Memory B cell (primary cell): ENCODE results near the gene FSHB.
"Not testable (repeated sequence)": the region's sequence is repeated elsewhere in the genome, so short reads cannot be mapped to it uniquely, and the experiment has no call there.

ENCODE experiments used
- ATAC-seq: fragments of 150-1000 bp; cut with Tn5 transposase; 2 replicates; pipeline ENCODE4 v1.10.0; 2021; ENCODE audit warnings: low read depth, mild to moderate bottlenecking, moderate library complexity
- DNase-seq, 2 donors: peaks; one replicate each; pipeline ENCODE4 v3.0.0; 2022; ENCODE audit warnings: low spot score in 2 of 2
- H3K27ac Mint-ChIP-seq: one replicate; pipeline ENCODE4 v1.8.0; 2022; ENCODE audit warnings: mild to moderate bottlenecking, moderate library complexity, mixed read lengths
- H3K27me3 Mint-ChIP-seq: one replicate; pipeline ENCODE4 v1.8.0; 2022; ENCODE audit warnings: mixed read lengths
- H3K36me3 Mint-ChIP-seq: one replicate; pipeline ENCODE4 v1.8.0; 2022; ENCODE audit warnings: mild to moderate bottlenecking, mixed read lengths
- H3K4me1 Mint-ChIP-seq: one replicate; pipeline ENCODE4 v1.8.0; 2022; ENCODE audit warnings: mixed read lengths
- H3K4me3 Mint-ChIP-seq: one replicate; pipeline ENCODE4 v1.8.0; 2022; ENCODE audit warnings: mild to moderate bottlenecking, moderate library complexity, mixed read lengths
- H3K9me3 Mint-ChIP-seq: one replicate; pipeline ENCODE4 v1.8.0; 2022; ENCODE audit warnings: mixed read lengths

FSHB gene

DNA sequence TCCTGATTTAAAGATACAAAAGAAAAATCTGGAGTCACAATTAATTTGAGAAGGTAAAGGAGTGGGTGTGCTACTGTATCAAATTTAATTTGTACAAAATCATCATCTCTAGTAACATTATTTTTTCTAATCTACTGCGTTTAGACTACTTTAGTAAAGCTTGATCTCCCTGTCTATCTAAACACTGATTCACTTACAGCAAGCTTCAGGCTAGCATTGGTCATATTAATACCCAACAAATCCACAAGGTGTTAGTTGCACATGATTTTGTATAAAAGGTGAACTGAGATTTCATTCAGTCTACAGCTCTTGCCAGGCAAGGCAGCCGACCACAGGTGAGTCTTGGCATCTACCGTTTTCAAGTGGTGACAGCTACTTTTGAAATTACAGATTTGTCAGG is at the start of gene FSHB:
FSHB (plus strand) TSS at position 301 of the 400 bp plus-strand sequence. CDS start 889 bp downstream, outside the sequence.
- Mint-ChIP-seq H3K9me3 (peaks cover 8% of the 10 kb centered on the region), H3K27ac (no peak within 1 kb of the TSS), H3K36me3 (peaks cover 5% of the 10 kb centered on the region), H3K4me1 (no peaks in the 10 kb centered on the region), H3K27me3 (peaks cover 15% of the 10 kb centered on the region), H3K4me3 (no peak within 1 kb of the TSS)
- no peak for ATAC-seq
- DNase-seq, result no peak

DNA sequence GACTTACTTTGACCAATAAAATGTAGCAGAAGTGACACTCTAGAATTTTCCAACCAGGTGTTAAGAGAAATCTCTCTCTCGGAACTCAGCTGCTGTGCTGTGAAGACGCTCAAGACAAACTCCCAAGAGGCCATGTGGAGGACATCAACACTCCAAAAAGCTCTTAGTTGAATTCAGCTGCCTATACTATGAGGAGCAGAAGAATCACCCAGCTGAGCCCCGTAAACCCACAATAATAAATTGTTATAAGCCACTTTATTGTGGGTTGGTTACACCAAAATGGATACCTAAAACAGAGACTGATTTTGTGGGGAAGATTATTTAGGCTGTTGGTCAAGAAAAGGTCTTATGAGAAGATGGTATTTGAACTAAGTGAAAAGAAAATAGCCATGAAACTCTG is 44.1 kb upstream of the FSHB start:
- DNase-seq (no peak), ATAC-seq (no peak)
- Mint-ChIP-seq H3K36me3 (no peaks in the 10 kb centered on the region), H3K27me3 (peaks cover 2% of the 10 kb centered on the region), H3K27ac (no peak overlapping the region), H3K4me3 (no peak overlapping the region), H3K9me3 (peaks cover 6% of the 10 kb centered on the region), H3K4me1 (no peaks in the 10 kb centered on the region)

DNA sequence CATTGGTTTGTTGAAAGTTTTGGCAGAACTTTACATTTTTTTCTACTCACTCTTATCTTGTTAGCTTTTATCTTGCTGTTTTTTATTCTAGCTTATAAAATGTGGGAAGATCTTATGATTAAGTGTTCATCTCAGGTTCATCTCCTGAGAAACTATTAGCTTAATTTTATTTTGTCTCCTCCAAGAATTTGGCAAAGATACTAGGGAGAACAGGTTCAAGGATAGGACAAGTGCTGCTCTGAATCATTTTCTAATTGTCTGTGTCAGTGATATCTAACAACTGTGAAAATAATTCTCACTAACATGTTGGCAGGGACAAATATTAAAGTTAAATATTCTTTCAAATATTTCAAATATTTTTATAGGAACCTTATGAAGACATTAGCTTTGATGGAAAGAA is 38.2 kb upstream of the FSHB start:
- H3K27ac Mint-ChIP-seq, result no peak overlapping the region
- H3K4me3 Mint-ChIP-seq, result no peak overlapping the region
- H3K9me3 Mint-ChIP-seq, result no peaks in the 10 kb centered on the region
- peaks cover 2% of the 10 kb centered on the region for H3K27me3 Mint-ChIP-seq
- peaks cover 3% of the 10 kb centered on the region for H3K4me1 Mint-ChIP-seq
- DNase-seq (no peak), ATAC-seq (no peak)
- H3K36me3 Mint-ChIP-seq, result no peaks in the 10 kb centered on the region

DNA sequence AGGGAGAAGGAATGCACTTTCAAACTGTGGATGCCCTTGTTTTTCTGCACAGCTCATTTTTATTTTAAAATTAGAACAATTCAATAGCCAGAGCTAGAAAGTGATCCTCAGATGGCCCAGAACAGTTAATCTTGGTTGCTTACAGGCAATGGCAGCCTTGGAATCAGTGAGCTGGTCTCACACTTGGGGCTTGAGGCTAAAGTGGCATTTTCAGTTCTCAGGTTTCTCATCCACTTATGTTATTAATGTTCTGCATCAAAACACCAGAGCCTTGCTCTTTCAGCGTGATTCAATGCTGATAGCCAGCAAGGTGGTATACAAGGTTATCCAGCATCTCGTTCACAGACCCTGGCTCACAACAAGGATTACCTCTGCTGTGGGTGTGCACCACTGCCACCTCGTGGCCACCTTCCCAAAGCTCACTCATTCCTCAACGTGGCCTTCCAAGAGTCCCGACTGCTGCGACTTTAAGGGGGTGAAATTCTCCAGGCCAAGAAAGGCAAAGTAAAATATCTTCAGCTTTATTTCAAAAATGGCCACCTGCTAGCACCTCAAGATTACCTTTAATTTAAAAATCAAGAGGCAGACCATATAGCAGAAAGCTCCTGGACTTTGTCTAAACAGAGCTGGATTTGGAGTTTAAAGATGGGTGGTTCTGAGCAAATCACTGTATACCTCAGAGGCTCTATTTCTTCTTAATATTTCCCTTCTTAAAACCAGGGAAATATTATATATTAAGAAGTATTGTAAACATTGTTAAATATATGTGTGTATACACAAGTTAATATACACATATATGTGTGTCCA is 34.2 kb upstream of the FSHB start:
- peak; percentile 80 for ATAC-seq
- H3K4me1 Mint-ChIP-seq, result peaks cover 6% of the 10 kb centered on the region
- no peaks in the 10 kb centered on the region for H3K27me3 Mint-ChIP-seq
- peak; percentile 23 to 43 for DNase-seq
- no peak overlapping the region for H3K4me3 Mint-ChIP-seq
- no peaks in the 10 kb centered on the region for H3K9me3 Mint-ChIP-seq
- H3K36me3 Mint-ChIP-seq, result peaks cover 2% of the 10 kb centered on the region
- H3K27ac Mint-ChIP-seq, result no peak overlapping the region

DNA sequence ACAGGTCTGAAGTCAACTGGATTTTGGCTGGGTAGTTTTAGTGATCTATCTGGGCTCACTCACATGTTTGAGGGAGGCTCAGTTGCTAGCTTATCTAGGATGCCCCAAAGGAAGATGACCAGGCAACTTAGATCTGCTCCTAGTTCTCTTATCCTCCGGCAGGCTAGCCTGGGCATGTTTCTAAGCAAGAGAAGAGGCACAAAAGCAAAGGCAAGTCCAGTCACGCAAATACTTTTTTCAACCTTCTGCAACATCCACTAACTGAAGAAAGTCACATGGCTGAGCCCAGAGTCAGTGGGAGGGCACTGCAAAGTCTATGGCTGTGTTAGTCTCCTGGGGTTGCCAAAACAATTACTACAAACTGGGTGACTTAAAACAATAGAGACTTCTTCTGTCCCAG is 32.9 kb upstream of the FSHB start:
- H3K27ac Mint-ChIP-seq, result no peak overlapping the region
- H3K9me3 Mint-ChIP-seq, result no peaks in the 10 kb centered on the region
- no peaks in the 10 kb centered on the region for H3K27me3 Mint-ChIP-seq
- no peak overlapping the region for H3K4me3 Mint-ChIP-seq
- DNase-seq (no peak), ATAC-seq (no peak)
- peaks cover 2% of the 10 kb centered on the region for H3K36me3 Mint-ChIP-seq
- peaks cover 6% of the 10 kb centered on the region for H3K4me1 Mint-ChIP-seq

DNA sequence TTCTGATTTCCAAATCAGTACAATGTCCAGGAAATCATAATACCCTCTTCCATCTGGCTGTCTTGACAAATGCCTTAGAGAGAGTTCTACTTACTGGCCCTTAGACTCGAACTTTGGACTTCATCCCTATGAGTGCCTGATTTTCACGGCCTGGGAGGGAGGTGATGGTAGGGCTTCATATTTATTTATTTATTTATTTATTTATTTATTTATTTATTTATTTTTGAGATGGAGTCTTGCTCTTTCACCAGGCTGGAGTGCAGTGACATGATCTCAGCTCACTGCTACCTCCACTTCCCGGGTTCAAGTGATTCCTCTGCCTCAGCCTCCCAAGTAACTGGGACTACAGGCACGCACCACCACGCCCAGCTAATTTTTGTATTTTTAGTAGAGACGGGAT is 27.8 kb upstream of the FSHB start:
- not testable (repeated sequence) for H3K27ac Mint-ChIP-seq, ATAC-seq, H3K4me3 Mint-ChIP-seq, H3K9me3 Mint-ChIP-seq, H3K36me3 Mint-ChIP-seq, H3K27me3 Mint-ChIP-seq, DNase-seq
- peaks cover 22% of the 10 kb centered on the region for H3K4me1 Mint-ChIP-seq

DNA sequence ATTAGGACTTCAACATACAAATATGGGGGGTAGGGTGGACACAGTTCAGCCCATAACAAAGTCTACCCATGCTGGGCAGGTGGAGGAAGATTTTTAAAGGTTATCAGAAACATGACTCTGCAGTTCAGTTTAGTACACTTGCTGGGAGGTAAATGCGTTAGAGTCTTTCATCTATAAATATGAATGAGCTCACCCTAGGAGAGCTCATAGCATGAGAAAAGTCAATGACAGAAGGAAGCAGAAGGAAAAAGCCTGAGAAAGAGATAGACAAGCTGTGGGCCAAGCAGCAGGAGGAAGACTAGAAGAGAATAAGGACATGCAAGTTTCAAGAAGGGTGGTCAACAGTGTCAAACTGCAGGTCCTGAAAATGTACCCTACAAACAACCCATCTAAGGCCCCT is 27.0 kb upstream of the FSHB start:
- Mint-ChIP-seq H3K27me3 (no peaks in the 10 kb centered on the region), H3K9me3 (peaks cover 2% of the 10 kb centered on the region), H3K36me3 (peaks cover 2% of the 10 kb centered on the region), H3K4me3 (no peak overlapping the region), H3K4me1 (peaks cover 28% of the 10 kb centered on the region), H3K27ac (no peak overlapping the region)
- ATAC-seq, result no peak
- no peak for DNase-seq

DNA sequence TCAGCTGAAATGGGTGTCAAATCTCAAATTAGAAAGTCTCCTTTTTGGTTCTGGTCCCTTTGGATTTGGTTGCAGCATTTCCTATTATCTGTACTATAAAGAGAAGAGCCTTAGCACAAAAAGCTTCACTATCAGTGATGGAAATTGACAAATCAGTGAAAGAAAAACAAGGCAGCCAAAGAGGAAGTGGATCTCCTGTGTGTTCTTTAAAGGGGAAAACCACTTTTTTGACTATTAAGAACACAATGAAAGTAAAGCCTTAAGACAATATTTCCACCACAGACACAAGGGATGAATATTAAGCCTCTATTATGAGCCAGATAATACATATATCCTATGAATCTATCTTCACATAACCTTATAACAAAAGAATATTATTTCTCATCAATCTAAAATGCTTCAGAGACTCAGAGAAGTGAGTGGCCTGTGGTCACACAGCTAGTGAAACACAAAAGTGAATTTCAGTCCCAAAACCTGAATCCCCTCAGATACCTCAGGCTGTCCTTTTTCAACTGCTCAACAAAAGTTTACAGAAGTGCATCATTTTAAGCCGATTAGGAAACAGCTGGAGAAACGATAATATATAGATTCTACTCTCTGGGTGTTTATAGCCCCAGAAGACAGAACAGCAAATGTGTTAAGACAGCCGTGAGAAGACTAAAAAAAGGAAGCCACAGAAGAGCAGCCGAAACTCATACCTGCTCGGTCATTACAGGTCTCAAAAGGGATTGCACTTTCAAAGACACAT is 24.4 kb upstream of the FSHB start:
- H3K27ac Mint-ChIP-seq, result peak overlapping the region; percentile 90
- DNase-seq (no peak), ATAC-seq (peak; percentile 86)
- H3K9me3 Mint-ChIP-seq, result peaks cover 2% of the 10 kb centered on the region
- peak overlapping the region; percentile 43 for H3K4me3 Mint-ChIP-seq
- no peaks in the 10 kb centered on the region for H3K27me3 Mint-ChIP-seq
- H3K4me1 Mint-ChIP-seq, result peaks cover 27% of the 10 kb centered on the region
- H3K36me3 Mint-ChIP-seq, result no peaks in the 10 kb centered on the region

DNA sequence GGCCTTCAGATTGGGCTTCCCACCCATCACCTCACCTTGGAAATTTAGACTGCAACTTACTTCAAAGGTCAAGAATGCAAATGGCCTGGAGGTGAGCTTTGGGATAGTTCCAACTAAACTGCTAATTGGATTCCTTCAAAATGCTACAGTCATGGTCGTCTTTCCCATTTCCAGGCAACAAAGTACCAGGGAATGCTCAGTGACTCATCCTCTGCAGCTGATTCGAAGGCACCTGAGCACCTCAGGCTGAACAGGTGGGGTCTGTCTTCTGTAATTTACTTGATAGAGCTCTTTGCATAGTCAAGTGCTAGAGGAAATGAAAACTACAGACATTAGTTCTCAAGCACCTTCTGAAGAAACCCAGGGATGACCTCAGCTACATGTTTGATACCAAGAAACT is 20.5 kb upstream of the FSHB start:
- Mint-ChIP-seq H3K9me3 (peaks cover 2% of the 10 kb centered on the region), H3K4me3 (no peak overlapping the region), H3K36me3 (no peaks in the 10 kb centered on the region), H3K27ac (no peak overlapping the region), H3K27me3 (no peaks in the 10 kb centered on the region), H3K4me1 (peaks cover 21% of the 10 kb centered on the region)
- DNase-seq (no peak), ATAC-seq (no peak)

DNA sequence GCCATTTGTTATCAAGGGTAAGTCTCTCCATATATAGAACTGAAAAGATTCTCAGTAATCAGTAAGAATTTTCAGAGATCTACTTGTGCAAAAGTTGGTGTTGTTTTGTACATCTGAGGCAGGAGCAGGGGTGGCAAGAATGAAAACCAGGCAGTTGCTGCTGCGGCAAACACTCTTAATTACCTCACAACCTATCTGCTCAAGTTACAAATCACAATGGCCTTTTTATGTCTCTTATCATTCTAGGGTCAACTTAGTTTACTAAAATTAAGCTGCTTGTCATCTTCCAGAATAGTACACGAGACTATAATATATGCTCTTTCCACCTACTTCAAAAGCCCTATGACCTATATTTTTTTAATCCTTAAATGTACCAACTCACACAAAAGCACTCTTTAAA is 14.3 kb upstream of the FSHB start:
- Mint-ChIP-seq H3K27me3 (peaks cover 9% of the 10 kb centered on the region), H3K4me1 (peaks cover 2% of the 10 kb centered on the region), H3K4me3 (no peak overlapping the region), H3K36me3 (no peaks in the 10 kb centered on the region), H3K9me3 (no peaks in the 10 kb centered on the region), H3K27ac (no peak overlapping the region)
- DNase-seq, result no peak
- ATAC-seq, result no peak

DNA sequence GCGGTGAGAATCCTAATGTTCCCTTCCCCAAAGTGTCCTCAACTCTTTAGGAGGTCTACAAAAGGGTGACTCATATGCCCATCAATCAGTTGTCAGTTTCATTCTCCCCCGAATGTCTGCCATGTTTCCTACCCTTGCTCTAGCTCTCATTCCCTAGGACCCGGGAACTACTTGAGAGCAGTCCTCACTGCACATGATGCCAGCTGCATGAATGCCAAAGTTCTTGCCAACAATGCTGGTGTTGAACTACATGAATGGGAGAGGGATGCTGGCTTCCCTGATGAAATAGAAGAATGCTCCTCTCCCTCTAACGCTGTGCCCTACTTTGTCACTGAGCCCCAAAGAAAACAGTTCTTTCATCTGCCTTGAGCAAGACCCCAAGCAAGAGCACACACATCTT is 12.5 kb upstream of the FSHB start:
- Mint-ChIP-seq H3K27me3 (peaks cover 9% of the 10 kb centered on the region), H3K4me1 (peaks cover 2% of the 10 kb centered on the region), H3K9me3 (no peaks in the 10 kb centered on the region), H3K4me3 (no peak overlapping the region), H3K36me3 (no peaks in the 10 kb centered on the region), H3K27ac (no peak overlapping the region)
- no peak for DNase-seq
- no peak for ATAC-seq

DNA sequence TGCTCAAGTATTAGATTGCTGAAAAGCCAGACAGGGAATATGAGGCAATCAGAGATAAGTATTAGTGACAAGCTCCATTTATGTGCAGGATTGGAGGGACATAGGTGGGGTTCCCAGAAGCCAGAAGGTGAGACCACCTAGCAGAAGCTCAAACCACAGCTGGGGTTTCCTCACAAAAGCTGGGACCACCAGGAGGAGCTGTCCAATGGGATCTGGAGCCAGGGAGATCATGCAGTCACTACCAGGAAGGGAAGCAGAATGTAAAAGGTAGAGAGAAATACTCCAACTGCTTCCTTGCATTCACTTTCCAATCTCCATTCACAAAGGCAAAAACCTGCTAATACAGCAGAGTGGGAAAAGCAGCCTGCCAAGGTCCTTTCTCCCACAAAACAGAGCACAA is 5.2 kb upstream of the FSHB start:
- Mint-ChIP-seq H3K27ac (no peak overlapping the region), H3K4me1 (no peaks in the 10 kb centered on the region), H3K4me3 (no peak overlapping the region), H3K9me3 (peaks cover 8% of the 10 kb centered on the region), H3K36me3 (peaks cover 5% of the 10 kb centered on the region), H3K27me3 (peaks cover 14% of the 10 kb centered on the region)
- ATAC-seq (no peak), DNase-seq (no peak)

DNA sequence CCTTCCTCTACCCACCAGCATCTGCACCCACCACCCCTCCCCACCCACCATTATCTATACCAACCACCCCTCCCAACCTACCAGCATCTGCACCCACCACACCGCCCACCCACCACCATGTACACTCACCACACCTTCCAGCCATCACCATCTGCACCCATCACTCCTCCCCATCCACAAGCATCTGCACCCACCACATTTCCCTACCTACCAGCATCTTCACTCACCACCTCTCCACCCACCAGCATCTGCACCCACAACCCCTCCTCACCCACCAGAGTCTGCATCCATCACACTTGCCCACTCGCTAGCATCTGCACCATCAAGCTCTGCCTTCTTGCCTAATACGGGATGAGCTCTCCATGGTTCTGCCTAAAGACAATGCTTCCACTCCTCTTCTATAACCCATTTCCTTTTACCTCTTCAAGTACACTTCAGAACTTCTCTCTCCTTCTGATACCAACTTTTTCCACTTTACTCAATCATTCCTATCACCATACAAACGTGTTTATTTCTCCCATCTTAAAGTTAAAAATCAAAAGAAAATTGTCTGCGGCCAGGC is 2.4 kb upstream of the FSHB start:
- Mint-ChIP-seq H3K9me3 (peaks cover 8% of the 10 kb centered on the region), H3K4me3 (no peak overlapping the region), H3K27ac (no peak overlapping the region), H3K4me1 (no peaks in the 10 kb centered on the region), H3K36me3 (peaks cover 5% of the 10 kb centered on the region), H3K27me3 (peaks cover 15% of the 10 kb centered on the region)
- no peak for DNase-seq
- ATAC-seq, result no peak

DNA sequence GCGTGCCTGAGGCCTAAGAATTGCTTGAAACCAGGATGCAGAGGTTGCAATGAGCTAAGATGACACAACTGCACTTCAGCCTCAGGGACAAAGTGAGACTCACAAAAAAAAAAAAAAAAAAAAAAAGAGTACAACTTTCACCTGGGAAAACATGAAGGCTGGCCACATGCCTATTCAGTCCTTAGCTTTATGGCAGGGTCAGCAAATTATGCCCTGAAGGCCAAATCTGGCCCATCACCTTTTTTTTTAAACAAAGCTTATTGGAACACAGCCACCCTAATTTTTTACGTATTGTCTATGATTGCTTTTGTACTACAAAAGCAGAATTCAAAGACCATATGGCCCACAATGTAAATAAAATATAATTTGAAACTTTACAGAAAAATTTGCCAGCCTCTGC is 8.2 kb downstream of the FSHB start:
- no peaks in the 10 kb centered on the region for H3K36me3 Mint-ChIP-seq
- no peaks in the 10 kb centered on the region for H3K4me1 Mint-ChIP-seq
- H3K4me3 Mint-ChIP-seq, result no peak overlapping the region
- H3K9me3 Mint-ChIP-seq, result no peaks in the 10 kb centered on the region
- no peak overlapping the region for H3K27ac Mint-ChIP-seq
- ATAC-seq (no peak), DNase-seq (no peak)
- no peaks in the 10 kb centered on the region for H3K27me3 Mint-ChIP-seq
